CD4-positive, alpha-beta T cell treated with Interferon alpha-2 for 1 hour (primary cell): ENCODE results near the gene NAV2.

Source experiments
- DNase-seq, 2 donors: peaks; one replicate each; pipeline ENCODE4 v3.0.0-alpha.2; 2020 to 2022

NAV2 gene

GRCh38 chr11:19931771-19932369 is 219.2 kb downstream of the NAV2 start:
- no peak for DNase-seq

- DNase-seq: no peak
Measured at GRCh38 chr11:19933132-19933735, 220.6 kb downstream of the NAV2 start.

- DNase-seq: no peak
Measured at GRCh38 chr11:19933801-19934488, 221.3 kb downstream of the NAV2 start.

GRCh38 chr11:19934828-19935259 is 222.2 kb downstream of the NAV2 start:
- no peak for DNase-seq

- DNase-seq: no peak
Measured at GRCh38 chr11:19935507-19935906, 222.9 kb downstream of the NAV2 start.

- DNase-seq: no peak
Measured at GRCh38 chr11:19936461-19936860, 223.8 kb downstream of the NAV2 start.

- DNase-seq: peak; percentile 12 to 22
Measured at GRCh38 chr11:19938169-19938856, 225.7 kb downstream of the NAV2 start.

- DNase-seq: no peak
Measured at GRCh38 chr11:19938866-19939265, 226.2 kb downstream of the NAV2 start.

GRCh38 chr11:19939415-19939929 is 226.8 kb downstream of the NAV2 start:
- no peak for DNase-seq

- DNase-seq: no peak
Measured at GRCh38 chr11:19940831-19941230, 228.2 kb downstream of the NAV2 start.

- no peak for DNase-seq
Measured at GRCh38 chr11:19946681-19947080, 234.0 kb downstream of the NAV2 start.

GRCh38 chr11:19947537-19948114 is 235.0 kb downstream of the NAV2 start:
- no peak for DNase-seq

GRCh38 chr11:19949606-19950005 is 237.0 kb downstream of the NAV2 start:
- DNase-seq: no peak

GRCh38 chr11:19951558-19952115 is 239.0 kb downstream of the NAV2 start:
- peak in 1 of 2 donors; percentile 46 for DNase-seq

- DNase-seq: no peak
Measured at GRCh38 chr11:19952116-19952605, 239.5 kb downstream of the NAV2 start.

GRCh38 chr11:19952911-19953310 is 240.3 kb downstream of the NAV2 start:
- DNase-seq: no peak

- DNase-seq: no peak
Measured at GRCh38 chr11:19953336-19953735, 240.7 kb downstream of the NAV2 start.

GRCh38 chr11:19953909-19954308 is 241.3 kb downstream of the NAV2 start:
- no peak for DNase-seq

- no peak for DNase-seq
Measured at GRCh38 chr11:19954899-19955298, 242.3 kb downstream of the NAV2 start.

GRCh38 chr11:19955660-19956059 is 243.0 kb downstream of the NAV2 start:
- DNase-seq: no peak

GRCh38 chr11:19956228-19956627 is 243.6 kb downstream of the NAV2 start:
- DNase-seq: no peak

- DNase-seq: no peak
Measured at GRCh38 chr11:19957294-19957943, 244.8 kb downstream of the NAV2 start.
